HG03575 (cell line): ENCODE data around the gene RAD52.
"Not testable (repeated sequence)": the region's sequence is repeated elsewhere in the genome, so short reads cannot be mapped to it uniquely, and the experiment has no call there.

Experiments
- ATAC-seq: cut with Tn5 transposase; IDR thresholded peaks from one replicate; pipeline ENCODE4 v1.9.1; 2021; ENCODE audit not compliant: unreplicated experiment, insufficient number of reproducible peaks, low FRiP score; ENCODE audit errors: extremely low read depth

The RAD52 gene

GRCh38 chr12:969821-970220 is 20.3 kb upstream of the RAD52 start:
- no peak for ATAC-seq

GRCh38 chr12:968545-968944 is 19.1 kb upstream of the RAD52 start:
- ATAC-seq = no peak

- no peak for ATAC-seq
Measured at GRCh38 chr12:967641-968040, 18.1 kb upstream of the RAD52 start.

- ATAC-seq = no peak
Measured at GRCh38 chr12:966724-967123, 17.2 kb upstream of the RAD52 start.

GRCh38 chr12:958588-959123 is 9.2 kb upstream of the RAD52 start:
- ATAC-seq = peak; percentile 53

GRCh38 chr12:955939-956338 is 6.4 kb upstream of the RAD52 start:
- no peak for ATAC-seq

- ATAC-seq = no peak
Measured at GRCh38 chr12:954741-955140, 5.2 kb upstream of the RAD52 start.

- no peak for ATAC-seq
Measured at GRCh38 chr12:953776-954175, 4.3 kb upstream of the RAD52 start.

- ATAC-seq = no peak
Measured at GRCh38 chr12:951176-951575, 1.7 kb upstream of the RAD52 start.

GRCh38 chr12:948238-948637 is 1.3 kb downstream of the RAD52 start:
- no peak for ATAC-seq

GRCh38 chr12:946631-947030 is 2.9 kb downstream of the RAD52 start:
- ATAC-seq = no peak

- no peak for ATAC-seq
Measured at GRCh38 chr12:946212-946611, 3.3 kb downstream of the RAD52 start.

GRCh38 chr12:944211-944610 is 5.3 kb downstream of the RAD52 start:
- no peak for ATAC-seq

- no peak for ATAC-seq
Measured at GRCh38 chr12:943051-943450, 6.4 kb downstream of the RAD52 start.

GRCh38 chr12:938810-939209 is 10.7 kb downstream of the RAD52 start:
- ATAC-seq = no peak

GRCh38 chr12:936377-937345 is 12.8 kb downstream of the RAD52 start:
- no peak for ATAC-seq

GRCh38 chr12:935891-936290 is 13.6 kb downstream of the RAD52 start:
- ATAC-seq = not testable (repeated sequence)

GRCh38 chr12:931591-931990 is 17.9 kb downstream of the RAD52 start:
- no peak for ATAC-seq

- ATAC-seq = no peak
Measured at GRCh38 chr12:931060-931459, 18.4 kb downstream of the RAD52 start.

- ATAC-seq = no peak
Measured at GRCh38 chr12:926641-927040, 22.9 kb downstream of the RAD52 start.
